Mesendoderm (in vitro differentiated cells): ENCODE measurements around the gene TKFC.

Experiments
- DNase-seq: peaks from one replicate; pipeline ENCODE4 v3.0.0; 2013
- H2AK5ac ChIP-seq: 2 replicates; pipeline ENCODE4 v1.6.1; 2013; ENCODE audit warnings: low read length, inconsistent platforms
- H2BK120ac ChIP-seq: 2 replicates; pipeline ENCODE4 v1.6.1; 2013; ENCODE audit warnings: low read depth, mild to moderate bottlenecking, low read length, moderate library complexity, mixed read lengths
- H2BK15ac ChIP-seq: replicated peaks from 2 replicates; pipeline ENCODE4 v1.6.1; 2013; ENCODE audit warnings: low read depth, mild to moderate bottlenecking, moderate library complexity
- H2BK5ac ChIP-seq: 2 replicates; pipeline ENCODE4 v1.6.1; 2013; ENCODE audit warnings: low read length, inconsistent platforms
- H3K18ac ChIP-seq: 2 replicates; pipeline ENCODE4 v1.6.1; 2013; ENCODE audit warnings: mild to moderate bottlenecking, low read length, mixed read lengths
- H3K23ac ChIP-seq: one replicate; pipeline ENCODE4 v1.6.1; 2013; ENCODE audit warnings: low read length
- H3K27ac ChIP-seq: 2 replicates; pipeline ENCODE4 v1.5.1; 2013; ENCODE audit warnings: low read depth, mild to moderate bottlenecking, inconsistent platforms, low read length, moderate library complexity
- H3K27me3 ChIP-seq: 2 replicates; pipeline ENCODE4 v1.6.1; 2013; ENCODE audit warnings: low read length, control low read depth, mild to moderate bottlenecking, inconsistent platforms; ENCODE audit not compliant: insufficient read depth, poor library complexity
- H3K36me3 ChIP-seq: 2 replicates; pipeline ENCODE4 v1.6.1; 2013; ENCODE audit warnings: low read length, inconsistent platforms; ENCODE audit not compliant: control insufficient read depth, insufficient read depth
- H3K4ac ChIP-seq: one replicate; pipeline ENCODE4 v1.6.1; 2013; ENCODE audit warnings: low read depth, mild to moderate bottlenecking, low read length, moderate library complexity
- H3K4me1 ChIP-seq: 2 replicates; pipeline ENCODE4 v1.6.1; 2013; ENCODE audit warnings: low read depth, low read length, inconsistent platforms; ENCODE audit not compliant: control insufficient read depth
- H3K4me2 ChIP-seq: 2 replicates; pipeline ENCODE4 v1.6.1; 2013; ENCODE audit warnings: low read length
- H3K4me3 ChIP-seq: 2 replicates; pipeline ENCODE4 v1.5.1; 2013; ENCODE audit warnings: mild to moderate bottlenecking, low read length
- H3K56ac ChIP-seq: one replicate; pipeline ENCODE4 v1.6.1; 2013; ENCODE audit warnings: low read length
- H3K79me1 ChIP-seq: 2 replicates; pipeline ENCODE4 v1.6.1; 2013; ENCODE audit warnings: low read length, inconsistent platforms
- H3K79me2 ChIP-seq: 2 replicates; pipeline ENCODE4 v1.6.1; 2013; ENCODE audit warnings: mild to moderate bottlenecking, low read length; ENCODE audit not compliant: control insufficient read depth, insufficient read depth
- H3K9ac ChIP-seq: 2 replicates; pipeline ENCODE4 v1.6.1; 2013; ENCODE audit warnings: low read length, inconsistent platforms
- H4K5ac ChIP-seq: one replicate; pipeline ENCODE4 v1.6.1; 2013; ENCODE audit warnings: low read length
- H4K8ac ChIP-seq: one replicate; pipeline ENCODE4 v1.6.1; 2013; ENCODE audit warnings: low read depth, mild to moderate bottlenecking, control low read depth, low read length, moderate library complexity
- WGBS: extraction: QIAGEN DNeasy Blood & Tissue Kit; methylation state at CpG from one replicate; pipeline ENCODE4 v1.1.7; 2013; ENCODE audit warnings: low lambda C conversion rate, missing lambda C conversion rate; ENCODE audit not compliant: insufficient coverage; ENCODE audit errors: extremely low coverage; 5-methylcytosine and 5-hydroxymethylcytosine counted together

Gene TKFC

GRCh38 chr11:61339490-61339878 is 6.5 kb downstream of the TKFC start:
- no peaks in the 10 kb centered on the region for H3K79me2 ChIP-seq
- no peaks in the 10 kb centered on the region for H3K4me1 ChIP-seq

DNA sequence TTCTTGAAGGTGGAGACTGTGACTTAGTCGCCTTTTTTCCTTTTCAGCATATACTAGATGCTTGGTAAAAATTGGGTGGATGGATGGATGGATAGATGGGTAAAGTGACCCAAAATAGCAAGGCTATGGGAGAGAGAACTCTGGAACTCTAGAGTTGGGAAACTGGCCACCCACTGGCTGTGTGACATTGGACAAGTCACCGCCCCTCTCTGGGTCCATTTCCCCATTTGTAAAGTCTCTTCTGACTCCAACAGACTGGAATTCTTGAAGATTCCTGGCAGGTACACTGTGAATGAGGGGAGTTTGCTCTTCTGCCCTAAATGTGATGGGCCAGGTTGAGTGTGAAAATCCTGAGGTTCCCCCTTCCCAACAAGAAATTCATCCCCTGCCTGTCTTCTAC is 8.0 kb downstream of the TKFC start:
- Histone ChIP-seq H4K5ac (no peak overlapping the region), H3K23ac (no peak overlapping the region), H3K18ac (no peak overlapping the region), H2AK5ac (no peak overlapping the region), H4K8ac (no peak overlapping the region), H3K56ac (no peak overlapping the region), H3K27ac (no peak overlapping the region), H3K79me1 (no peaks in the 10 kb centered on the region), H3K36me3 (no peaks in the 10 kb centered on the region), H2BK5ac (no peak overlapping the region), H3K4ac (no peak overlapping the region), H3K4me2 (no peak overlapping the region), H3K4me3 (no peak overlapping the region), H3K9ac (no peak overlapping the region), H3K79me2 (no peaks in the 10 kb centered on the region), H2BK15ac (no peak overlapping the region), H3K27me3 (no peaks in the 10 kb centered on the region), H2BK120ac (no peak overlapping the region), H3K4me1 (no peaks in the 10 kb centered on the region)
- DNase-seq, result no peak
- no CpG with 5 or more reads among the region's 2 CpGs for WGBS

More at GRCh38 chr11:61339490-61339878, 6.5 kb downstream of the TKFC start:
- Histone ChIP-seq H3K23ac (no peak overlapping the region), H2BK15ac (no peak overlapping the region), H3K9ac (no peak overlapping the region), H3K4ac (no peak overlapping the region), H4K5ac (no peak overlapping the region), H3K27me3 (no peaks in the 10 kb centered on the region), H3K4me3 (no peak overlapping the region), H3K36me3 (no peaks in the 10 kb centered on the region), H3K56ac (no peak overlapping the region), H4K8ac (no peak overlapping the region), H3K18ac (no peak overlapping the region), H3K27ac (no peak overlapping the region), H2BK120ac (no peak overlapping the region), H3K4me2 (no peak overlapping the region), H2AK5ac (no peak overlapping the region), H2BK5ac (no peak overlapping the region), H3K79me1 (no peaks in the 10 kb centered on the region)
- no peak for DNase-seq
- WGBS, result no CpG with 5 or more reads among the region's 4 CpGs

DNA sequence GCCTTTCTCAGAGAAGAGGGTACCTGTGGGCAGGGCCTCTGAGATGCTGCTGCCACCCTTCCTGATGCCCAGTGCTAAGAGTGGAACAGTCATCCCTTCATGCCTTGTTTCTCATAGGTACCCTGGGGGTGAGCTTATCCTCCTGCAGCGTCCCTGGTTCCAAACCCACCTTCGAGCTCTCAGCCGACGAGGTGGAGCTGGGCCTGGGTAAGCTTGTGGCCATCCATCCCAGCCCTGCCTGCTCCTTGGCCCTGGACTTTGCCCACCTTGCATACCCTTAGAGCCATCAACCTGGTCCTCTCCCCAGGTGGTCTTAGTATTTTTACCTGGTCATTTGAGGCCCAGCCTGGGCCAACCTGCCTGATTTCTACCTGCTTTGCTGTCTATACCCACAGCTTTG is 8.7 kb downstream of the TKFC start:
- no peak for DNase-seq
- Histone ChIP-seq H3K4ac (no peak overlapping the region), H3K79me2 (no peaks in the 10 kb centered on the region), H3K27me3 (no peaks in the 10 kb centered on the region), H3K56ac (no peak overlapping the region), H3K9ac (no peak overlapping the region), H3K36me3 (no peaks in the 10 kb centered on the region), H3K18ac (no peak overlapping the region), H3K23ac (no peak overlapping the region), H3K4me1 (no peaks in the 10 kb centered on the region), H2BK5ac (no peak overlapping the region), H3K27ac (no peak overlapping the region), H3K4me3 (no peak overlapping the region), H2AK5ac (no peak overlapping the region), H3K4me2 (no peak overlapping the region), H4K8ac (no peak overlapping the region), H3K79me1 (no peaks in the 10 kb centered on the region), H4K5ac (no peak overlapping the region), H2BK120ac (no peak overlapping the region), H2BK15ac (no peak overlapping the region)
- no CpG with 5 or more reads among the region's 4 CpGs for WGBS

DNA sequence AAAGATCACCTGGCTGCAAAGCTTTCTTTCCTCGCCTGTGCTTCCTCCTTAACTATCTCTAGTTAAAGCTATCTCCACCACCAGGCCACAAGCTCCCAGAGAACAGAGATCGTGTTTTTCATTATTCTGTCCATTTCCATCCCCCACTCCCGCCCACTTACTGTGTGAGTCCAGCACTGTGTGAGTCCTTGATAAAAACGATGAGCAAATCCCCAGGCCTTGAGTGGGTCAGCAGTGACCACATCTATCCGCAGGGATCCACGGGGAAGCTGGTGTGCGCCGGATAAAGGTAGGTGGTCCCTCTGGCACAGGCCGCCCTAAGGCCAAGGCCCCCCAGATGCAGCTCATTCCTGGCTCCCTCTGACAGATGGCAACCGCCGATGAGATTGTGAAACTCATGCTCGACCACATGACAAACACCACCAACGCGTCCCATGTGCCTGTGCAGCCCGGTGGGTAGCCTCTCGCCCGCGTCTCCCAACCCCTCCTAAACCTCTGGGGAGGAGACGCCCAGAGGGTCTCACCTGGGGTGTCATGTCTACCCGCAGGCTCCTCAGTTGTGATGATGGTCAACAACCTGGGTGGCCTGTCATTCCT is 9.3 kb downstream of the TKFC start:
- no peak overlapping the region for H3K9ac ChIP-seq
- H3K36me3 ChIP-seq, result no peaks in the 10 kb centered on the region
- no peak overlapping the region for H4K5ac ChIP-seq
- no CpG with 5 or more reads among the region's 20 CpGs for WGBS
- H3K4me3 ChIP-seq, result no peak overlapping the region
- H3K56ac ChIP-seq, result no peak overlapping the region
- DNase-seq, result no peak
- H2BK5ac ChIP-seq, result no peak overlapping the region
- H3K4ac ChIP-seq, result no peak overlapping the region
- no peak overlapping the region for H3K23ac ChIP-seq
- no peaks in the 10 kb centered on the region for H3K79me2 ChIP-seq
- no peak overlapping the region for H3K27ac ChIP-seq
- no peak overlapping the region for H2BK15ac ChIP-seq
- H4K8ac ChIP-seq, result no peak overlapping the region
- no peak overlapping the region for H2AK5ac ChIP-seq
- no peaks in the 10 kb centered on the region for H3K4me1 ChIP-seq
- H3K27me3 ChIP-seq, result no peaks in the 10 kb centered on the region
- no peak overlapping the region for H3K18ac ChIP-seq
- no peak overlapping the region for H3K4me2 ChIP-seq
- H3K79me1 ChIP-seq, result no peaks in the 10 kb centered on the region
- no peak overlapping the region for H2BK120ac ChIP-seq

DNA sequence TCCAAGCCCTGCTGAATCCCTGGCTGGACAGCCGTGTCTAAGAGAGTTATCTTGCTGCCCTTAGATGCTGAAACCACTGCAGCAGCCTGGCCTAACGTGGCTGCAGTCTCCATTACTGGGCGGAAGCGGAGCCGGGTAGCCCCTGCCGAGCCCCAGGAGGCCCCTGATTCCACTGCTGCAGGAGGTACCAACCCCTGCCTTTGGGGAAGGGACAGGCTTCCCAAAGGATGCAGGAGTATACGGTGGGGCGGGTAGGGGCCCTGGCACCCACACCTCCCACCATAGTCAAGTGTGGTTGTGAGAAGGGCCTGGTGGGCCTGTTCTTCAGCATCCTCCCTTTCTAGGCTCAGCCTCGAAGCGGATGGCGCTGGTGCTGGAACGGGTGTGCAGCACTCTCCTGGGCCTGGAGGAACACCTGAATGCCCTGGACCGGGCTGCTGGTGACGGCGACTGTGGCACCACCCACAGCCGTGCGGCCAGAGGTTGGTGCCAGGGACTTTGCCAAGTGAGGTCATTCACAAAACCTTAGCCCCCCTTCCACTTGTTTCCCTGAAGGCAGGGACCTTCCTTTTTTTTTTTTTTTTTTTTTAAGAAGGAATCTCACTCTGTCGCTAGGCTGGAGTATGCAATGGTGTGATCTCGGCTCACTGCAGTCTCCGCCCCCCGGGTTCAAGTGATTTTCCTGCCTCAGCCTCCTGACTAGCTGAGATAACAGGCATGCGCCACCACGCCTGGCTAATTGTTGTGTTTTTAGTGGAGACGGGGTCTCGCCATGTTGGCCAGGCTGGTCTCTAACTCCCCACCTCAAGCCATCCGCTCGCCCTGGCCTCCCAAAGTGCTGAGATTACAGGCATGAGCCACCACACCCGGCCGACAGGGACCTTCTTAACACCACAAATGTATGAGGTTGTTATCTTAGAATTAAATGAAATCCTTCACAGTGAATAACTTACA is 11.0 kb downstream of the TKFC start:
- no peaks in the 10 kb centered on the region for H3K4me1 ChIP-seq
- no peak overlapping the region for H3K4ac ChIP-seq
- no peak overlapping the region for H3K18ac ChIP-seq
- H3K4me3 ChIP-seq, result no peak overlapping the region
- no peak overlapping the region for H2BK15ac ChIP-seq
- peaks cover 2% of the 10 kb centered on the region for H3K36me3 ChIP-seq
- no peak overlapping the region for H3K23ac ChIP-seq
- no peak overlapping the region for H3K27ac ChIP-seq
- no peaks in the 10 kb centered on the region for H3K79me1 ChIP-seq
- no peak overlapping the region for H4K5ac ChIP-seq
- H2AK5ac ChIP-seq, result no peak overlapping the region
- no peak for DNase-seq
- H2BK120ac ChIP-seq, result no peak overlapping the region
- no peak overlapping the region for H2BK5ac ChIP-seq
- H3K79me2 ChIP-seq, result no peaks in the 10 kb centered on the region
- no peak overlapping the region for H4K8ac ChIP-seq
- no CpG with 5 or more reads among the region's 29 CpGs for WGBS
- no peak overlapping the region for H3K56ac ChIP-seq
- no peak overlapping the region for H3K9ac ChIP-seq
- no peaks in the 10 kb centered on the region for H3K27me3 ChIP-seq
- no peak overlapping the region for H3K4me2 ChIP-seq
